OCI-LY1 (cell line): ENCODE data around the gene SPO11.

Source experiments
- CTCF ChIP-seq: fragments of 200-600 bp; sonication (generic), shearing (Covaris generic); IDR thresholded peaks from 2 replicates; pipeline ENCODE4 v1.5.1; 2017; ENCODE audit warnings: mild to moderate bottlenecking, antibody characterized with exemption, low read length, moderate library complexity, mixed read lengths
- EZH2 ChIP-seq: fragments of 200-600 bp; sonication (generic), shearing (Covaris generic); IDR thresholded peaks from 2 replicates; pipeline ENCODE4 v1.8.0; 2017; ENCODE audit warnings: borderline replicate concordance, mixed run types, mild to moderate bottlenecking, antibody characterized with exemption, low read length, moderate library complexity, mixed read lengths

GRCh38 chr20:57371363-57371762 lies 41.8 kb downstream of the SPO11 start:
- TF ChIP-seq CTCF (no peak), EZH2 (no peak)
